GM19238 (cell line): Measurements from ENCODE around the gene BTG4.

Experiments
- DNase-seq: peaks from one replicate; pipeline ENCODE4 v3.0.0; 2011; ENCODE audit warnings: low spot score; ENCODE audit not compliant: insufficient read length

BTG4 gene

GRCh38 chr11:111537336-111537860, 25.2 kb upstream of the BTG4 start:
- DNase-seq: no peak

GRCh38 chr11:111535281-111535680, 23.1 kb upstream of the BTG4 start:
- no peak for DNase-seq

- no peak for DNase-seq
These were observed 20.2 kb upstream of the BTG4 start for GRCh38 chr11:111532365-111532709.

- no peak for DNase-seq
These were observed 19.6 kb upstream of the BTG4 start for GRCh38 chr11:111531687-111532364.

GRCh38 chr11:111531136-111531535, 18.9 kb upstream of the BTG4 start:
- DNase-seq: no peak

GRCh38 chr11:111530091-111530490, 17.9 kb upstream of the BTG4 start:
- DNase-seq: no peak

- no peak for DNase-seq
These were observed 16.4 kb upstream of the BTG4 start for GRCh38 chr11:111528557-111528956.

- DNase-seq: no peak
These were observed 15.1 kb upstream of the BTG4 start for GRCh38 chr11:111527279-111527678.

GRCh38 chr11:111526501-111526900, 14.3 kb upstream of the BTG4 start:
- DNase-seq: no peak

GRCh38 chr11:111525456-111525855, 13.3 kb upstream of the BTG4 start:
- no peak for DNase-seq

- DNase-seq: no peak
These were observed 11.9 kb upstream of the BTG4 start for GRCh38 chr11:111524056-111524455.

GRCh38 chr11:111523343-111523742, 11.2 kb upstream of the BTG4 start:
- DNase-seq: no peak

- DNase-seq: no peak
These were observed 10.2 kb upstream of the BTG4 start for GRCh38 chr11:111522426-111522825.

- DNase-seq: no peak
These were observed 8.9 kb upstream of the BTG4 start for GRCh38 chr11:111521135-111521534.

- no peak for DNase-seq
These were observed 8.4 kb upstream of the BTG4 start for GRCh38 chr11:111520560-111520959.

- no peak for DNase-seq
These were observed 6.5 kb upstream of the BTG4 start for GRCh38 chr11:111518668-111519067.

- no peak for DNase-seq
These were observed 3.4 kb upstream of the BTG4 start for GRCh38 chr11:111515591-111515990.

- no peak for DNase-seq
These were observed 2.2 kb upstream of the BTG4 start, which contains the start of gene HOATZ for GRCh38 chr11:111514216-111515031. Gene HOATZ (plus strand): TSS chr11:111514778. CDS start chr11:111514785, 7 bp downstream.

- no peak for DNase-seq
These were observed 1.0 kb upstream of the BTG4 start for GRCh38 chr11:111513240-111513605.

GRCh38 chr11:111510311-111510710, 1.9 kb downstream of the BTG4 start:
- DNase-seq: no peak

- DNase-seq: no peak
These were observed 9.6 kb downstream of the BTG4 start for GRCh38 chr11:111502611-111503010.

- DNase-seq: no peak
These were observed 11.7 kb downstream of the BTG4 start for GRCh38 chr11:111500481-111500880.

- no peak for DNase-seq
These were observed 12.7 kb downstream of the BTG4 start for GRCh38 chr11:111499483-111499882.
